ENCODE results near the gene RNF144B. TPM values are rescaled to one million over a fixed set of nuclear protein-coding genes. Genes with fewer than 3 reads are reported as not detected.

RNF144B gene
- total RNA-seq, result 7.1 TPM
- 10 to 100 TPM in 2 of 8 donors, 1 to 10 TPM in 6; 2.7 to 11.7 (median 6.3) TPM for polyA plus RNA-seq (ENCODE audit: insufficient read depth in 1 of 8, insufficient read length in 8 of 8, low replicate concordance in 1 of 8)
- long read RNA-seq, donor 1, result 0 reads
- long read RNA-seq, donor 2, result 0 reads
- long read RNA-seq, donor 3, full-length matches to known transcripts, result 1 of 1 reads
- long read RNA-seq, donor 3, partial matches to known transcripts, result 0 of 1 reads
- long read RNA-seq, donor 3, other reads (novel, unspliced or antisense), result 0 of 1 reads
- long read RNA-seq, donor 4, result 0 reads
- long read RNA-seq, donor 5, full-length matches to known transcripts, result 1 of 1 reads
- long read RNA-seq, donor 5, partial matches to known transcripts, result 0 of 1 reads
- long read RNA-seq, donor 5, other reads (novel, unspliced or antisense), result 0 of 1 reads
- long read RNA-seq, donor 6, result 0 reads
- long read RNA-seq, donor 7, full-length matches to known transcripts, result 1 of 1 reads
- long read RNA-seq, donor 7, partial matches to known transcripts, result 0 of 1 reads
- long read RNA-seq, donor 7, other reads (novel, unspliced or antisense), result 0 of 1 reads
- long read RNA-seq, donor 8, result 0 reads
- long read RNA-seq, donor 9, result 0 reads
- long read RNA-seq, donor 10, result 0 reads
- long read RNA-seq, donor 11, full-length matches to known transcripts, result 1 of 1 reads
- long read RNA-seq, donor 11, partial matches to known transcripts, result 0 of 1 reads
- long read RNA-seq, donor 11, other reads (novel, unspliced or antisense), result 0 of 1 reads

- H3K27ac ChIP-seq (ENCODE audit: low read length), result peak within 1 kb of the TSS; percentile 29
- H3K4me3 ChIP-seq (ENCODE audit: low read length), result peak within 1 kb of the TSS; percentile 52
- H3K36me3 ChIP-seq (ENCODE audit: control insufficient read depth, insufficient read depth, low read length), result no peaks in the 10 kb centered on the region
- no peaks in the 10 kb centered on the region for H3K9me3 ChIP-seq (replicated peaks; ENCODE audit: control insufficient read depth, low read depth, low read length)
- 1% methylated on average over 39 of the region's 40 CpGs for WGBS (ENCODE audit: insufficient coverage)
- H3K4me1 ChIP-seq (ENCODE audit: control insufficient read depth, insufficient read depth, low read length), result peaks cover 9% of the 10 kb centered on the region
- DNase-seq, result peak; percentile 83
- peaks cover 4% of the 10 kb centered on the region for H3K27me3 ChIP-seq (ENCODE audit: control insufficient read depth, insufficient read depth, low read length)
These were observed at the start of gene RNF144B for GRCh38 chr6:18387061-18387721. Gene RNF144B (plus strand): TSS chr6:18387350. CDS start chr6:18399535, 12,185 bp downstream.

- Histone ChIP-seq H3K9me3 (replicated peaks; ENCODE audit: control insufficient read depth, low read depth, low read length) (no peaks in the 10 kb centered on the region), H3K4me1 (ENCODE audit: control insufficient read depth, insufficient read depth, low read length) (no peaks in the 10 kb centered on the region), H3K27me3 (ENCODE audit: control insufficient read depth, insufficient read depth, low read length) (no peaks in the 10 kb centered on the region), H3K36me3 (ENCODE audit: control insufficient read depth, insufficient read depth, low read length) (no peaks in the 10 kb centered on the region), H3K27ac (ENCODE audit: low read length) (no peak overlapping the region), H3K4me3 (ENCODE audit: low read length) (no peak overlapping the region)
- WGBS (ENCODE audit: insufficient coverage), result no CpG with 5 or more reads among the region's 1 CpG
- no peak for DNase-seq
These were observed 47.6 kb upstream of the RNF144B start for GRCh38 chr6:18339599-18339998.

- no peak overlapping the region for H3K27ac ChIP-seq (ENCODE audit: low read length)
These were observed 46.2 kb upstream of the RNF144B start for GRCh38 chr6:18340781-18341551.

GRCh38 chr6:18342223-18342622 lies 44.9 kb upstream of the RNF144B start:
- Histone ChIP-seq H3K4me1 (ENCODE audit: control insufficient read depth, insufficient read depth, low read length) (no peaks in the 10 kb centered on the region), H3K9me3 (replicated peaks; ENCODE audit: control insufficient read depth, low read depth, low read length) (no peaks in the 10 kb centered on the region), H3K27me3 (ENCODE audit: control insufficient read depth, insufficient read depth, low read length) (no peaks in the 10 kb centered on the region), H3K36me3 (ENCODE audit: control insufficient read depth, insufficient read depth, low read length) (no peaks in the 10 kb centered on the region), H3K27ac (ENCODE audit: low read length) (no peak overlapping the region), H3K4me3 (ENCODE audit: low read length) (no peak overlapping the region)
- WGBS (ENCODE audit: insufficient coverage), result no CpG with 5 or more reads among the region's 3 CpGs
- no peak for DNase-seq

More at GRCh38 chr6:18340781-18341551, 46.2 kb upstream of the RNF144B start:
- no peaks in the 10 kb centered on the region for H3K4me1 ChIP-seq (ENCODE audit: control insufficient read depth, insufficient read depth, low read length)
- no peaks in the 10 kb centered on the region for H3K36me3 ChIP-seq (ENCODE audit: control insufficient read depth, insufficient read depth, low read length)
- H3K27me3 ChIP-seq (ENCODE audit: control insufficient read depth, insufficient read depth, low read length), result no peaks in the 10 kb centered on the region
- DNase-seq, result no peak
- 70% methylated on average over 4 of the region's 7 CpGs for WGBS (ENCODE audit: insufficient coverage)
- no peaks in the 10 kb centered on the region for H3K9me3 ChIP-seq (replicated peaks; ENCODE audit: control insufficient read depth, low read depth, low read length)
- no peak overlapping the region for H3K4me3 ChIP-seq (ENCODE audit: low read length)

- H3K4me3 ChIP-seq (ENCODE audit: low read length), result no peak overlapping the region
- H3K9me3 ChIP-seq (replicated peaks; ENCODE audit: control insufficient read depth, low read depth, low read length), result no peaks in the 10 kb centered on the region
- H3K27ac ChIP-seq (ENCODE audit: low read length), result peak overlapping the region; percentile 62
- H3K4me1 ChIP-seq (ENCODE audit: control insufficient read depth, insufficient read depth, low read length), result no peaks in the 10 kb centered on the region
- 60% methylated on average over 1 of the region's 2 CpGs for WGBS (ENCODE audit: insufficient coverage)
- no peak for DNase-seq
- H3K27me3 ChIP-seq (ENCODE audit: control insufficient read depth, insufficient read depth, low read length), result no peaks in the 10 kb centered on the region
- H3K36me3 ChIP-seq (ENCODE audit: control insufficient read depth, insufficient read depth, low read length), result no peaks in the 10 kb centered on the region
These were observed 43.4 kb upstream of the RNF144B start for GRCh38 chr6:18343741-18344140.

GRCh38 chr6:18347021-18347577 lies 40.1 kb upstream of the RNF144B start:
- Histone ChIP-seq H3K4me3 (ENCODE audit: low read length) (no peak overlapping the region), H3K36me3 (ENCODE audit: control insufficient read depth, insufficient read depth, low read length) (no peaks in the 10 kb centered on the region), H3K4me1 (ENCODE audit: control insufficient read depth, insufficient read depth, low read length) (no peaks in the 10 kb centered on the region), H3K27me3 (ENCODE audit: control insufficient read depth, insufficient read depth, low read length) (no peaks in the 10 kb centered on the region), H3K9me3 (replicated peaks; ENCODE audit: control insufficient read depth, low read depth, low read length) (no peaks in the 10 kb centered on the region), H3K27ac (ENCODE audit: low read length) (no peak overlapping the region)
- peak; percentile 38 for DNase-seq
- WGBS (ENCODE audit: insufficient coverage), result no CpG with 5 or more reads among the region's 4 CpGs

GRCh38 chr6:18347866-18348265 lies 39.3 kb upstream of the RNF144B start:
- Histone ChIP-seq H3K4me1 (ENCODE audit: control insufficient read depth, insufficient read depth, low read length) (no peaks in the 10 kb centered on the region), H3K27ac (ENCODE audit: low read length) (no peak overlapping the region), H3K9me3 (replicated peaks; ENCODE audit: control insufficient read depth, low read depth, low read length) (no peaks in the 10 kb centered on the region), H3K4me3 (ENCODE audit: low read length) (no peak overlapping the region), H3K36me3 (ENCODE audit: control insufficient read depth, insufficient read depth, low read length) (no peaks in the 10 kb centered on the region), H3K27me3 (ENCODE audit: control insufficient read depth, insufficient read depth, low read length) (no peaks in the 10 kb centered on the region)
- no peak for DNase-seq
- WGBS (ENCODE audit: insufficient coverage), result no CpG with 5 or more reads among the region's 2 CpGs

- DNase-seq, result no peak
- H3K4me3 ChIP-seq (ENCODE audit: low read length), result no peak overlapping the region
- H3K9me3 ChIP-seq (replicated peaks; ENCODE audit: control insufficient read depth, low read depth, low read length), result no peaks in the 10 kb centered on the region
- no peaks in the 10 kb centered on the region for H3K36me3 ChIP-seq (ENCODE audit: control insufficient read depth, insufficient read depth, low read length)
- H3K27me3 ChIP-seq (ENCODE audit: control insufficient read depth, insufficient read depth, low read length), result no peaks in the 10 kb centered on the region
- no peaks in the 10 kb centered on the region for H3K4me1 ChIP-seq (ENCODE audit: control insufficient read depth, insufficient read depth, low read length)
- no peak overlapping the region for H3K27ac ChIP-seq (ENCODE audit: low read length)
These were observed 37.8 kb upstream of the RNF144B start for GRCh38 chr6:18349386-18349785.

GRCh38 chr6:18350271-18350670 lies 36.9 kb upstream of the RNF144B start:
- Histone ChIP-seq H3K4me1 (ENCODE audit: control insufficient read depth, insufficient read depth, low read length) (no peaks in the 10 kb centered on the region), H3K9me3 (replicated peaks; ENCODE audit: control insufficient read depth, low read depth, low read length) (no peaks in the 10 kb centered on the region), H3K27ac (ENCODE audit: low read length) (no peak overlapping the region), H3K36me3 (ENCODE audit: control insufficient read depth, insufficient read depth, low read length) (no peaks in the 10 kb centered on the region), H3K4me3 (ENCODE audit: low read length) (no peak overlapping the region), H3K27me3 (ENCODE audit: control insufficient read depth, insufficient read depth, low read length) (no peaks in the 10 kb centered on the region)
- no peak for DNase-seq
- 87% methylated on average over 3 of the region's 4 CpGs for whole genome bisulfite sequencing (ENCODE audit: insufficient coverage)
